Superior temporal gyrus (tissue), 1 donor: ENCODE data around the gene EXOSC10.
A peak's percentile ranks its signal among the peaks of the same experiment; 100 is the strongest.

Source experiments
- DNase-seq: peaks from one replicate; pipeline ENCODE4 v3.0.0-alpha.2; 2016; ENCODE audit errors: extremely low spot score

EXOSC10 gene

DNA sequence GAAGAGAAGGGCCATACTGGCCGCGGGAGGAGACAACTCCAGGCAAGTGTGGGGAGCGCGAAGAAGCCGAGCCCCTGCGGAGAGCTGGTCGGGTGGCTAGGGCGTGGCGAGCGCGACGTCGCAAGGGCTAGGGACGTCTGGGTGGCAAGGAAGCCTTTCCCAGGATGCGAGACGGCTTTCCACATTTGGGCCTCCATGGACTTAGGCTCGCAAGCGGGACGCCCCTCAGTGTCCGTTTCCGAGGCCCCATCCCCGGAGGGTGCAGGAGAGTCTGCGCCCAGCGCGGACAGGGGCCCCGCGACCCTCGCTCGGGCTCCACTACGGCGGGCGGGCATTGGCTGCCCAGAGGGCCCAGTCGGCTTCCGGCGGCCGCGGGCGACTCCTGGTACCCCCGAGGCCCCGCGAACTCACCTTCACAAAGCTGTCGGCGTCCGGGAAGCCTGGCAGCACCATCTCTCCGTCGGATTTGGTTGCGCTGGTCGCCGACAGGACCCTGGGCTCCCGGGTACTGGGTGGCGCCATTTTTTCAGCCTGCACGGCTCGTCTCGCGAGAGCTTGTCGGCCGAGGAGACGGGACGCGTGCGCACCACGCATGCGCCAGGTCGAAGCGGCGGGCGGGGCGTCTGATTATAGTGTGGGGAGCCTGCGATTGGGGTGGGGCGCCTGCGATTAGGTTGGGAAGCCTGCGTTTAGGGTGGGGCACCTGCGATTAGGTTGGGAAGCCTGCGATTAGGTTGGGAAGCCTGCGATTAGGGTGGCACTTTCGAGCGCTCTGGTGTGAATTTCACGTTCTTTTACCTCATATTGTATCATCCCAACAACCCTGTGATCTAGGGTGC lies at the start of gene EXOSC10:
Gene EXOSC10 (minus strand): TSS at position 560 of the 839 bp plus-strand sequence. CDS start 38 bp downstream, at position 522.
- peak; percentile 94 for DNase-seq

DNA sequence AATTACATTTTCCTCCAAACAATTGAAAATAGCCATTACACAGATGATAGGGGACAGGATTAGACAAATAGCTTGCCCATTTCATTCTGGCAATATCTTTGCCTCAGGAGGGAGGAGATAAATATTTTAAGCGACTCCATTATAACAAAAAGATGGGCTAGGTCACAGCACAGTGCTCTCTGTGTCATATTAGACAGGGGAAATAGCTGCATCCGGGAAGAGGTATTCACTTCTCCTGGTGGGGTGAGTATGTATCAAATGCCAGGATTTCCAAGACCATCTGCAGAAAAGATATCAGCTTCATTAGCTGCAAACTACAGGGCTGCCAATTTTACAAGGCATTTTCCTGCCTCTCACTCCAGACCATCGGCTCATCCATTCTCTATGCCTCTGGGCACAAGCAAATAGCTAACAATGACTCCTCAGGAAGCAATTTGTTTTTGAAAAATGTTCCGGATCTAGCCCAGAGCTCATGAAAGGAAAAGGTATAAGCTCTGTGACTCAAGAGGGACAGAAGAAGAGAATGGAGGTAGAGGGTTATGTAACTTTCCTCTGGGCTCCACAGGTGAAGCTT lies 47.6 kb upstream of the EXOSC10 start:
- DNase-seq: no peak

DNA sequence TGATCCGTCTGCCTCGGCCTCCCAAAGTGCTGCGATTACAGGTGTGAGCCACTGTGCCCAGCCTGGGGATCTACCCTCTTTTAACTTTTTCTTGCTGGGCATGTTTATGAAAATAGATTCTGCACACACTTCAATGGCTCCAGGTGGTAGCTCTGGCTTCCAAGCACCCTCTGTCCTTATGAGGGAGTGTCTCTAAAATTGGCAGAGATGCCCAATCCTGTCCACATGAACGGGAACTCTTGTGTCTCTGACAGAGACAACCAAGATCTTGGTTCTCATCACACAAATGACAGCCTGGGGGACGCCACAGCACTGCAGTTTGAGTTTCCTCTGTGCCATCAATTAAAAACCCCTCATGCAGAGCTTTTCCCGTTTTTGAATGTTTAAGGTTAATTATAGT lies 46.1 kb upstream of the EXOSC10 start:
- no peak for DNase-seq

DNA sequence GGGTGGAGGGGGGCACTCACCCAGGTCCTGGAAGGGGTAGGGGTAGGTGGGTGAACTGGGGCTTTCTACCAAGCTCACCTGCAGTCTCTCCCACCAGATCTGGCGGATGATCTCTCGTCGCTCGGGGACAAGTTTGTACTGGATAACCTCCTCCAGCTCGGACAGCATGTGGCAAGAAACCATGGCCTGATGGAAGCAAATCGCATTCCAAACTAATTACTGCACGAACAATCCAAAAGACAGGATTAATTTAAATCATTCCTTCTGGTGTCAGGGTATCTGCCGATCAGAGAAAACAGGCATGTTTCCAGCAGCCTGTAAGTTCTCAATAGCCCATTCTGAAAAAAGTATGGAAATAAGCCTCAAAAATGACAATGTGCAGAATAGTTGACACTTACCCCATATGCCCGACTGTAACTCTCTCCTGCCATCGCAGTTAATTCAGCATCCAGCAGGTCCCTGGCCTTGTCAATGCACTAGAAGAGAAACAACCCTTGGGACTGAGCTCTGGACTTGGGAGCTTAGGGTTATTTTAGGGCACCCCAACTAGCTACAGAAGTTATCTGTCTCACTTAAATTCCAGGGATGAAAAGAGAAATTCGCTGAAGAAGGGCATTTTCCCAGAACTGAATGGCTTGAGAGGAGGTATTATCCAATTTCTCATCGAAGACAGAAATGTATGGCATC lies 45.0 kb upstream of the EXOSC10 start:
- no peak for DNase-seq

DNA sequence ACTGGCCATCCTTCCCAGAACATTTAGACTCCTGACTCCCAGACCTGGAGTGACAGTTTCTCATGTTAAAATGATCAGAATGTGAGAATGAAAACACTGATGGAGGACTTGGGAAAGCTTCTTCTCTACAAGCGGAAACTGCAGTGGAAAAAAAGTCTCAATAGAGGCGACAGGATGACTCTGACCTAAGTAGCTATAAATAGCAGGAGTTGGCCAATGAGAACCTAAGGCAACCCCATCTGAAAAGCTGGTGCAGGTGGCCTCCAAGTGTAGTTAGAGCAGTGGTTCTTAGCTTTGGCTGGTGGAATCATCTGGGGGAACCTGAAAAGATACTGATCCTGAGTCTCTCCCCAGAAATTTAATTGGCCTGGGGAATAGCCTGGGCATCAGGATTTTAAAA lies 44.2 kb upstream of the EXOSC10 start:
- DNase-seq: no peak

DNA sequence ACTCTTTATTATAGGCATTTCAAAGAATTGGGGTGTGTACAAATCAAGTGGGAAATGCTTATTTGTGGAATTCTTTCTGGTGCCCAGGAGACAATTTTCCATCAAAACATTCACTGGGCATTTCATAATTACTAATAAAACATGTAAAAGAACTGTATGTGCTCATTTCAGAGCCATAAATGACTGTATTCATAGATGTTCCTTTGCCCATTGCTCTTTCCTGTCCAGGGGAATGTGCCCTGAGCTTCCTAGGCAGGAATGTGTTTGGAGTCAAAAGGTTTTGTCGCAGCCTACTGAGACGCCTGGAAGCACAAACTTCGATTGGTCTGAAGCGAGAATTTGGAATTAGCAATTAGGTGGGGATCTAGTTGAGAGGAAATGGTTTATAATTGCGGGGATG lies 43.7 kb upstream of the EXOSC10 start:
- no peak for DNase-seq

DNA sequence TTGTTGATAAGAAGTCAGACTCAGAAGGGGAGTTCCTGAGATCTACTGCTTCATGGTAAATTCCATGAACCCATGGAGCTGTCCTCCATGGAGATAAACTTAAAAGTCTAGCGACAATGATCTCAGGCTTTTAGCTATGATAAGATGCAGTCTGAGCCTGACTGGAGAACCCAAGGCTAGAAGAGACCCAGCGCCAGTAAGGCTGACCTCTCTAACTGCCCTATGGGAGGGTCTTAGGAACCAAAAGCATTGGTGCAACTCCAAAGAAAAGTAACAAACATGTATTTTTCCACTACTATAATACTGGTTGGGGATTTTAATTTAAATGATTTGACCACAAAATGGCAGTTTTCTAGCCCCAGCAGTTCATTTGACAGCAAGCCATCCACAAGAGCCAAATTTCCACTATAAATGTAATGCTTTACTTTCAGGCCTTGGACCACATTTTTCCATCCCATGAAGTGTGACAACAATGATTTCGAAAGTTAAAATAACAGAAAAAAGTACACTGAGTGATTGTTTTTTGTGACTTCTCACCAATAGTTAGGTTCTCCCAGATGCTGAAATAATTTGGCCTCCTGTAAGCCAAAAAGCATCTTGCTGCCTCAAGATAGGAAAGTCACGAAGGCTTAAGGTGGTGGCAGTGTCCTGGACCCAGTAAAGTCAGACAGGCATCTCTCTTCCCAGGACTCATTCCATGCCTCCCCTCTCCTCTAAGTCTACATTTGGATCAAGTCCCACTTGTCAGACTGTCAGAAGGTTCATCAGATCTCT lies 43.1 kb upstream of the EXOSC10 start:
- DNase-seq: no peak

DNA sequence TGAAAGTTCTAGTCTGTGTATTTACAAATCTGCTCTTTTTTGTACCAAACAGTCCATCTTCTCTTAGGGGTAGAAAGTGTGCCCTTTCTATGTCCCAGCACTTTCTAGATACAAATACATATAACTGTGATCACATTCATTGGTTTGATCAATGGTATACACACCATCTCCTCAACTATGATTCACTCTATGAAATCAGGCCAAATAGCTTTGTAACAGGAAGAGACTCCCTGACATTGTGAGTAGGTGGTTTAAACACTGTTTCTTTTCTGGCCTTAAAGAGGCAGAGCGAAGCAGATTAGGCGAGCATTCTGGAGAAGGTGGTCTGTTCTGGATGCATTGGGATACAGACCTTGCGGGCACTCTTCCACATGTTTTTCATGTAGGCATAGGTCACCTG lies 39.3 kb upstream of the EXOSC10 start:
- DNase-seq: peak; percentile 39

DNA sequence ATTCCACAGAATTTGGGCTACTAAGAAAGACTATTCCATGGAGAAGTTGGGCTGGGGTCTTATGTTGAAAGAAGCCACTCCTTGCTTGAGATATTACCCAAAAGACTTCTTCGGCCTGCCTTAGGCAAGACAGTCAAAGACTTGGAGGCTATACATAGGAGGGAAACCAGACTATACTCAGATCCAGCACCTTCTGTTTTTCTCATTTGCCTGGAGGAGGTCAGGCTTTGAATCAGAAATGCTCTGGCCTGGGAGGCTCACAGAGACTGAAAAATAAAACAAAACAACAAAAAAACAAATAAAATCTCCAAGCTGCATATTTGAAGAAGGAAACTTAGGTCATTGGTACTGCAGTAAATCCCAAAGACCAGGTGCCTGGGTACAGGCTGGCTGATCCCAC lies 38.4 kb upstream of the EXOSC10 start:
- no peak for DNase-seq

DNA sequence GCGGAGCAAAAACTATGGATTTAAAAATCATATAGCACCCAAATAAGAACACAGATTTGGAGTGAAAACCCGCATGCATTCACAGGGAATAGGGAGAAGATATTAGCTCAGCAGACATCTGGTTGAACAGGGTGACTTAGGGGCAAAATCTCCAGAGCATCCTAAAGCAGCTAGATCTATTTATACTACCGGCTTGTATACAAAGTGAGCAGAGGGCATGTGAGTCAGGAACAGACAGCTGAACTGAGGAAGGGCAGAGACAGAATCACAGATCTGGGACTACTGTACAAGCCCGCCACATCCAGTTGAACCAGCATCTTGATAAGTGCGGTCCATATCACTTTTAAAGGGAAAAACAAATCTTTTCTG lies 35.2 kb upstream of the EXOSC10 start:
- no peak for DNase-seq

DNA sequence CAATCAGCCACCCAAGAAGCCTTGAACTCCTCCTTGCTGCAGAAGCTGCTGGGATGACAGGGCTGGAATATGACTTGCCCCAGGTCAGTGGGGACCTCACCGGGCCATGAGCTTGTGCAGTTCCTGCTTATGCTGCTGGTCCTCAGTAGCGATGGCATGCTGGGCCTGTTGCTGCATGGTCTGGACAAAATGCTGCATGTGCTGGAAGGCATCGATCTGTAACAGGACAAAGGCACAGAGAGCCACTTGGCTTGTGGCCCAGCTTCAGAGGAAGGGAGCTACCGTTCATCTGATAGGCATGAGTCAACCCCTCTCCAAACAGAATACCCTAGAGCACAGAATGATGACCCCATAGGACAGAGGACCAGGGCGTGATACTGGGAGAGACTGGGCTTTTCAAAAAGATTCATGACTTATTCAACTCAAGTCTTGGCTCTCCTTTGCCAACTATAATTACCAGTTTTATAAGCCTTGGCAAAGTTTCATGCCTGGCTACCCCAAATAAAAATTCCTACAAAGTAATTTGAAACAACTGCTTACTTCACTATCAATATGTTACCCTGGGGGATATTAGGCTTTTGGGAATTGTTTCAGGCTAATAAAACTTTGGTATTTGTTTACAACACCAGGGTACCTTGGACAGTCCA lies 34.7 kb upstream of the EXOSC10 start:
- no peak for DNase-seq

DNA sequence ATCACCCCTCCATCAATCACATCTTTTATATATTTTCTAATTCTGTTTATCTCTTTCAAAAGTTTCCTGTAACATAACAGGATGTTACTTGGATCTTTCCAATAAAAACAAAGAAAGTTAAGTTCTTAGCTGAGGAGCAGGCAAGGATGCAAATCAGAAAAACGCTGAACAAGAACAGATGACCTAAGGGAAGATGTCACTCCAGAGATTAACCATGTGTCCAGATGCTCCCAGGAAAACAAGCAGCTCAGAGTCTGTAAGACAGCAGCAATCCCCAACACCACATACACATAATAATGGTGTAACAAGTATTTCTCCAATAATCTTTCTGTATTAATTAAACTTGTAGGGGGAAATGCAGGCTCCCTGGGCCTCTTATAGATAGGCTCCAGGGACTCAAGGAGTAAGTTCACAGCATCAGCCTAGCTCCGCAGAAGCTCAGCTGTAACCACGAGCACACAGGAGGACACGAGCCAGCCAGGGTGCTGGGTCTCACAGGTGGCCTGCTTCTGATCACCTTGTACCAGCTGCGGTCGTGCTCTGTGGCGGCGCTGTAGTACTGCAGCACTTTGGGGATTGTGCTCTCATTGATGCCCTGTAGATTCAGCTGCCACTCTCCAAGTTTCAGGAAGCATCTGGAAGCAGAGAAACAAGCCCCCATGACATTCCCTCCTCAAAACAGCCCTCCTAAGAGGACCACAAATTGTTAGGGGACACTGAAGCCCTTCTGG lies 33.1 kb upstream of the EXOSC10 start:
- DNase-seq: no peak

DNA sequence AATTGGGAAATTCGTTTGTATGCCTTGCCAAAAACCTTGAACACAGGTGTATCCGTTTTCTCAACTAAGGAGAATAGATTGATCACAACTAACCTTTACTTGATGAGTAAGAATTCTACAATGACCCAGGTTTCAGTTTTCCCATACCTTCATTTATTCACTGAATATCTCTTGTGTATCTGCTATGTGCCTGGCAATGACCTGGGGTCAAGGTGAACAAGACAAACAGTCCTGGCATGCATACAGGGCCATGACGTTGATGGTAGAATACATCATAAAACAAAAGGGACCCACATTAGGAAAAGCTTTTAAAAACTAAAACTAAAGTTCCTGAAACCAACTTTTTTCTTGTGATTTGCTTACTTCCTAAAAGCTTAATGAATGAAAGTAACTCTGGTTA lies 32.1 kb upstream of the EXOSC10 start:
- no peak for DNase-seq

DNA sequence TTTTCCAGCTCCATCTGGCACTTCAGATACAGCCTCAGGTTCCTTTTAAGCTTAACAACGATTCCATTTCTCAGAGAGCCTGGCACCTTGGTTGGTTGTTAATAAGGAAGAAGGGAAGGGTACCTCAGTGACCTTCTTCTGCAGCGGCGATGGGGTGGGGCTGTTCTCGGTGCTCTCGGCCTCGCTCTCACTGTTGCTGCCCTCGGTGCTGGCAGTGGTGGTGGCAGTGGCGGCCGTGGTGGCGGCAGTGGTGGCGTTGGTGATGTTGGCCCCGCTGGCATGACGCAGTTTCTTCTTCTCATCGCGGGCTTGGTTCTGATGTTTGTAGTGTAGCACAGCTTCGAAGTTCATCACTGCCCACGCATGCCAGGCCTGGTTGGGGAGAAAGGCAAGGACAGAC lies 30.7 kb upstream of the EXOSC10 start:
- DNase-seq: no peak

DNA sequence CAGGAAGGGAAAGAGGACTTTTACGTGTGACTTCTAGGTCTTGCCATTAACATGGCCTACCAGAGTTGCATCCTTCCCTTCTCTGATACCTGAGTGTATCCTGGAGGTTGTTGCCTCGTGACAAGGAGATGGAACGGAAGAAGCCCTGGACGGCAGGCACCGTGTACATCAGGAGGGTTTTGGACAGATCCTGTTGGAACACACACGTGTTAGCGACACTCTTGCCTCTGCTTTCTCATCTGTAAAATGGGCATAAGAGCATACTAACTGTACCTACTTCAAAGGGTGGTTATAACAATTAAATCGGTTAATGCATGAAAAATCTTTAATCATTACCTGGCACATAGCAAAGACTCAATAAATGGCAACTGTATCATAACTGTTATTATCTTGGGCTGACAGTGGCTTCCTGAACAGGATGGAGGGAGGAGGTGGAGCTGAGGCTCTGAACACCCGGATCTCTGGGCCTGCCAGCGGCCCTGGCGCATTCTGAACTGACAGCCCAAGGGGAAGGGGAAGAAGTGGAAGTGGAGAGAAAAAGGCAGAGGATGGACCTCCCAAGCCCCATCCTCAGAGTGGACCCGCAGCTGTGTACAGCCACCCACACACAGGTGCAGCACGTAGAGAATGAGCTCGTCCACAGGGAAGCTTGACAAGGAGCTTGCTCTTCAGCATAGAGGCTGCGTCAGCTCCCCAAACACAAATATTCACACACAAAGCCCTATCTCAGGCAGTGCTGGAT lies 30.2 kb upstream of the EXOSC10 start:
- DNase-seq: no peak

DNA sequence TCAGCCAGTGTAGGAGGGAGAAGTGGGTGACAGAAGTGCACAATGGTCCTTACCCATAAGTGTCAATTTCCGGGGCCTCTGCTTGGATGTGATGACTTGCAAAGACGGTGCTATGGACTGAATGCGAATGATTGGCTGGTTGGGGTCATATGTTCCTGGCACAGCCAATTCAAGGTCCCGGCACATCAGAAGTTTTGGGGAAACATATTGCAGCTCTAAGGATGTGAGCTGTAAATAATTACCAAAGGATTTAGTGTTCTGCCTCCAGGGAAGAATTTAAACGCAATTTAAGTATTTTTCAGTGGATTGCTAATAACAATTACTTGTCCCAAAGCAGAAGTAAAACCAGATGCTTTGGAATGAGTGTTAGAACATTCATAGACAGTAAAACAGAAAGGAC lies 26.9 kb upstream of the EXOSC10 start:
- no peak for DNase-seq

DNA sequence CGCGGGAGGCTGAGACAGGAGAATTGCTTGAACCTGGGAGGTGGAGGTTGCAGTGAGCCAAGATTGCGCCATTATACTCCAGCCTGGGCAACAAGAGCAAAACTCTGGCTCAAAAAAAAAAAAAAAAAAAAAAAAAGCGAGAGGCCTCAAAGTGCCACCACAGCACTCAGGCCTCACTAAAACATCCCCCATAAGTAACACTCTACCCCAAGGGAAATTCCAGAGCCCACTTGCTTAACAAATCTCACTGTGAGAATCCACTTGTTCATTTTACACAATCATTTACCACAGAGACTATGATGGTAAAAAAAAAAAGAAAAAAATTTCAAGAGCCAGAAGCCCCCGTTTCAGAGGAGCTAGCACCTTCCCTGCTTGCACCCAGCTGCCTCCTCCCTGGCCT lies 26.3 kb upstream of the EXOSC10 start:
- no peak for DNase-seq

DNA sequence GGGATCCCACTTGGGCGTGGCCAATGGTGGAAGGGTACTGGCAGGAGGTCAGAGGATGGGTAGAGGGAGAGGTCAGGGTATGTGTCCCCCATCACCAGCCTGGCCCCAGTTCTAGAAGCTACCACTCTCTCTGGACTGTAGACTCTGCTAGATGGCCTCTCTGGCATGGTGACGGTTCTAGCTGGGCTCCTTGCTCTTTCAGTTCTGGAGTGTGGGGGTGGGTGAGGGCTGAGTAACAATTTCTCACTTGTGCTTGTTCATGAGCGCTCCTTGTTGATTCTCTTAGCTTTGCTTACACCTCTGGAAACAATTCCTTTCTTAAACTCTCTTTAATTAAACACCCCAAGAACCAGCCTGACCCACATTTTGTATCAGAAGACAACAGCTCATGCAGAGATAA lies 25.3 kb upstream of the EXOSC10 start:
- no peak for DNase-seq

DNA sequence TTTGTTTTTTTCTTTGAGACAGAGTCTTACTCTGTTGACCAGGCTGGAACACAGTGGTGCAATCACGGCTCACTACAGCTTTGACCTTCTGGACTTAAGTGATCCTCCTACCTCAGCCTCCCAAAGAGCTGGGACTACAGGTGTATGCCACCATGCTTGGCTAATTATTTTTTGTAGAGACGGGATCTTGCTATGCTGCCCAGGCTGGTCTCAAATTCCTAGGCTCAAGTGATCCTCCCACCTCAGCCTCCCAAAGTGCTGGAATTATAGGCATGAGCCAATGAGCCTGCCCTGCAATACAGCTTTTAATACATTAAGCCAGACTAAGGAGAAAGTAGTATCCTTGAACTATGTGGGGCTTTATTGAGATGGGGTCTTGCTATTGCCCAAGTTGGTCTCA lies 16.6 kb upstream of the EXOSC10 start:
- no peak for DNase-seq

DNA sequence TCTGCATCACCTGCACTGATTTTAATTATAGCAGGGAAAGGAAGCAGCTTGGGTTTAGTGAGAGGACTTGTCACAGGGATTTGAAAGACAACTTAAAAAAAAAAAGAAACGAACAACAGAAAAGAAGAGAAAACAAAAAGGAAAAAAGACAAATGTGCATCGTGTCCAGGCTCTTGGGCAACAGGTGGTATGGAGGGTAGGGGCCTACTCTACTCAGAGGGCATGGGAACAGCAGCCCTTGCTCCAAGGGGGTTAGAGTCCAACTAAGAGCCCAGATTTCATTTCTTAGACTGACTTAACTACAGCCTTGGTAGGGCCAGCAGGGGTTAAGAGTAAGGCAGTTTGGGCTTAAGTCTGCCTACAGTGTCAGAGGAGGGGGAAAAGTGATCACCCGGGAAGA lies 15.3 kb upstream of the EXOSC10 start:
- DNase-seq: no peak
